ENCODE results near the gene NIN.

GRCh38 chr14:50844391-50844790 lies 13.4 kb upstream of the NIN start:
- TF ChIP-seq CTCF (IDR thresholded peaks at IDR 0.05) (no peak), POLR2A (IDR thresholded peaks at IDR 0.05) (no peak)

Data from right lobe of liver (tissue), 4 donors.